ENCODE measurements around the gene ATP6V0E1.
A peak's percentile ranks its signal among the peaks of the same experiment; 100 is the strongest.
"Not testable (repeated sequence)": the region's sequence is repeated elsewhere in the genome, so short reads cannot be mapped to it uniquely, and the experiment has no call there.

Gene ATP6V0E1

GRCh38 chr5:173041881-173042762 is 58.6 kb downstream of the ATP6V0E1 start:
- DNase-seq, result no peak

- no peak for DNase-seq
Observed at GRCh38 chr5:173042763-173043107, 59.2 kb downstream of the ATP6V0E1 start.

- DNase-seq, result no peak
Observed at GRCh38 chr5:173045474-173045873, 61.9 kb downstream of the ATP6V0E1 start.

- DNase-seq, result not testable (repeated sequence)
Observed at GRCh38 chr5:173047096-173047837, 63.7 kb downstream of the ATP6V0E1 start.

- no peak for DNase-seq
Observed at GRCh38 chr5:173047838-173048105, 64.2 kb downstream of the ATP6V0E1 start.

- no peak for DNase-seq
Observed at GRCh38 chr5:173050791-173051190, 67.2 kb downstream of the ATP6V0E1 start.

- no peak for DNase-seq
Observed at GRCh38 chr5:173051746-173052145, 68.2 kb downstream of the ATP6V0E1 start.

GRCh38 chr5:173053041-173053440 is 69.5 kb downstream of the ATP6V0E1 start:
- DNase-seq, result no peak

GRCh38 chr5:173055042-173055721 is 71.6 kb downstream of the ATP6V0E1 start:
- no peak for DNase-seq

- no peak for DNase-seq
Observed at GRCh38 chr5:173055722-173055982, 72.1 kb downstream of the ATP6V0E1 start.

- peak; percentile 99 for DNase-seq
Observed at GRCh38 chr5:173055983-173056782, 72.6 kb downstream of the ATP6V0E1 start, which contains the start of gene CREBRF. Gene CREBRF, plus strand, starts transcription at chr5:173056352. Its CDS starts 24,424 bp downstream, at chr5:173080776.

- no peak for DNase-seq
Observed at GRCh38 chr5:173056783-173057061, 73.2 kb downstream of the ATP6V0E1 start.

GRCh38 chr5:173057062-173057924 is 73.7 kb downstream of the ATP6V0E1 start:
- peak; percentile 99 for DNase-seq

- no peak for DNase-seq
Observed at GRCh38 chr5:173062141-173062540, 78.6 kb downstream of the ATP6V0E1 start.

- DNase-seq, result no peak
Observed at GRCh38 chr5:173065155-173065554, 81.6 kb downstream of the ATP6V0E1 start.

GRCh38 chr5:173069671-173070070 is 86.1 kb downstream of the ATP6V0E1 start:
- no peak for DNase-seq

- no peak for DNase-seq
Observed at GRCh38 chr5:173075137-173075843, 91.7 kb downstream of the ATP6V0E1 start.

GRCh38 chr5:173075970-173076369 is 92.4 kb downstream of the ATP6V0E1 start:
- DNase-seq, result no peak

GRCh38 chr5:173076471-173076870 is 92.9 kb downstream of the ATP6V0E1 start:
- not testable (repeated sequence) for DNase-seq

GRCh38 chr5:173078878-173079277 is 95.3 kb downstream of the ATP6V0E1 start:
- no peak for DNase-seq

Measured in left hindlimb (tissue), 1 donor.